RCC 7860 (cell line): Measurements from ENCODE around the gene PIMREG.
A peak's percentile ranks its signal among the peaks of the same experiment; 100 is the strongest.

Experiments
- DNase-seq: peaks from one replicate; pipeline ENCODE4 v3.0.0-alpha.2; 2015; ENCODE audit warnings: low spot score
- FAIRE-seq: peaks from 2 replicates; lab custom pipeline; 2012; peaks lifted over from hg19 to GRCh38; lab: Jason Lieb, UNC

Gene PIMREG, protein sequence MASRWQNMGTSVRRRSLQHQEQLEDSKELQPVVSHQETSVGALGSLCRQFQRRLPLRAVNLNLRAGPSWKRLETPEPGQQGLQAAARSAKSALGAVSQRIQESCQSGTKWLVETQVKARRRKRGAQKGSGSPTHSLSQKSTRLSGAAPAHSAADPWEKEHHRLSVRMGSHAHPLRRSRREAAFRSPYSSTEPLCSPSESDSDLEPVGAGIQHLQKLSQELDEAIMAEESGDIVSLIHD

DNA sequence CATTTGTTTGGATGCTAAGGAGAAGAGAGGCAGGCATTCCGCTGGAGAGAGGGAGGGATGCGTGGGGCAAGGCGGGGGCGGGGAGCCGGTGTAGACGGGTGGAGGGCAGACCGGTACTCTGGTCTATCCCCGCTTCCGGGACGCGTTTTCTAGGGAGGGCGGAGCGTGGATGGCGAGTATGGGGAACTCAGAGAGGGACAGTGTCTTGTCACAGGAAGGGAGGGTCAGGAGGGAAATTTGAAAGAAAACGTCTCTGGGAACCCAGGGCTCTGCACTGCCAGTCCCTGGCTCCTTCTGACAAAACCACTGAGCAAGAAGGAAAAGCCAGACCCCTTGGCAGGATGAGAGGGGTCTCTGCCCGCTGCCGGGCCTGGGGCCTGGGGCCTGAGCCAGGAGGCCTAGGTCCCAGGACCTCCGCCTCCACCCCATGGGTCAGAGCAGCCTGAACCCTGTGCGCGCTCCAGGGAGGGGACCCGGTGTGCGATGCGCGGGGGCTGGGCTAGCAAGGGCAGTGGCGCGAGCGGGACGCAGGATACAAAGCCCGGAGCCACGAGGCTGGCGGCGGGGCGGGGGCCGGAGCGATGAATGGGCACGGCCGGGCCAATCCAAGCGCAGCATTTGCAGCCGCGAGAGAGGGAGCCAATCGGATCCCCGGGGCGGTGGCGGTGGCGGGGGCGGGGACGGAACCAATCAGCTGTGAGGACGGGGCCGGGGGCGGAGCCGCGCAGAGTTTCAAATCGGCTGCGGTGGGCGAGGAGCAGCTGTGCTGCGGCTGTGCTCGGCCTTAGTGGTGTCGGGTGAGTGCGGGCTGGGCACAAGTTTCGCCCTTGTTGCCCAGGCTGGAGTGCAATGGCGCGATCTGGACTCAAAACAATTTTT lies at the start of gene PIMREG:
TSS of gene PIMREG (plus strand) at position 764 of the 879 bp plus-strand sequence. CDS start 656 bp downstream, outside the sequence.
- peak; percentile 66 for FAIRE-seq
- DNase-seq = peak; percentile 82

DNA sequence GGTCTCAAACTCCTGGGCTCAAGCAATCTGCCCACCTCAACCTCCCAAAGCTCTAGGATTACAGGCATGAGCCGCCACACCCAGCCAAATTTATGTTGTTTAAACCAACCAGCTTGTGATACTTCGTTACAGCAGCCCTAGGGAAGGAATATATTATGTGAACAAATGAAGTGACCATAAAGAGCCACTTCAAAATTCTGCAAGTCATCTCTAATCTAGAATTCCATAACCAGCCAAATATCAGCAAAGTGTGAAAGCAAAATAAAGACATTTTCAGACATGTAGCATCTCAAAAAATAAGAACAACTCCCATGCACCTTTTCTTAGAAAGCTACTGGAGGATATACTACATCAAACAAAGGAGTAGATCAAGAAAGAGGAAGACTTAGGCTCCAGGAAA lies 45.3 kb upstream of the PIMREG start:
- FAIRE-seq = no peak
- DNase-seq = no peak

DNA sequence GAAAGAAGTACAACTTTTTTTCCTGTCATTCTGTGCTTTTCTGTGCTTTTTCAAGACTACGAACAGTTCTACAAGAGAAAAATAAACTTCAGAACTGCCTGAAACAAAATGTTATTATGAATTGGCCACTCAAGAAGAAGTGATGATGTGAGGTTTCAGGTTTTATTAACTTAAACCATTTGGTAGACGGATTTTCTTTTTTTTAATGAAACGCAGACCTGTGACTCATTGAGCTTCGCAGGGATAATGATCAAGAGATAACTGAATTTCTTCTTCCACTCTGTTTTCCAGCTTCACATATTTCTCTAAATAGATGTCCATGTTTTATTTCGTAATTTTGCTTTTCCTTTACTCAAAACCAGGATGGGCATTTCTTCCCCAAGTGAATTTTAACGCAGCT lies 42.0 kb upstream of the PIMREG start:
- FAIRE-seq (no peak), DNase-seq (no peak)

DNA sequence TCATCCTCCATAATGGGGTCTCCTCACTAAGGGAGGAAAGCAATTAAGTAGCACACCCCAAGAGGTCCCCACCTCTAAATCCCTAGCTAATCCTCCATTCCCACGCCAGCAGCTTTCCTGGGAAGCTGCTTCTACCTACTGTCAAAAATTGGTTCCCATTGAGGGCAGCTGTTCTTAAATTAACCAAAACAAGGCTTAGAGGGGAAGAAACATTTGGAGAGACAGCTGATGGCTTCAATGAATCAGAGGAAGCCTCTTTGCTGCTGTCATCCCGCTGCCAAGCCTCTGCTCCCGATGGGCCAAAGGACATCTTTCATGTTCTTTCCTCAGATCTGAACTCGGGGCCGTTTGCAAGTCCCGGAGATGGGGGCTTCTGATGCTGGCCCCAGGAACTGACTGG lies 36.0 kb upstream of the PIMREG start:
- FAIRE-seq = no peak

DNA sequence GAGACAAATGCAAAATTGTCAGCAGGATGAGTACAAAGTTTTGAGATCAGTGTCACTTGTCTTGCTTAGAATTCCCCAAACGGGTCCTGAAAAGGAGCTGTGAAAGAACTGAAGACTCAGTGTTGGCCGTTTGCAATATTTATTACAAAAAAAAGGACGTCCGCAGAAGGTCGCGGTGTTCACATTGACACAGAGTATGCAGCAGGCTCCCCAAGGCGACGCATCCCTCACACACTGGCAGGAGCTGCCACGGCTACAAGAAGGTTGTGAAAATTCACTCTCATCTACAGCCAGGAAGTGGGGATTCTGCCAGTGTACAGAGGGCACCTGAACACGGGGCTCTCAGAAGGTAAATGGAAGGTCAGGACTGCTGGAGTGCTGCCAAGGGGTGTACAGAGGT lies 35.5 kb upstream of the PIMREG start:
- FAIRE-seq (no peak), DNase-seq (no peak)

More for the DNA sequence above, 36.0 kb upstream of the PIMREG start:
- DNase-seq = no peak

DNA sequence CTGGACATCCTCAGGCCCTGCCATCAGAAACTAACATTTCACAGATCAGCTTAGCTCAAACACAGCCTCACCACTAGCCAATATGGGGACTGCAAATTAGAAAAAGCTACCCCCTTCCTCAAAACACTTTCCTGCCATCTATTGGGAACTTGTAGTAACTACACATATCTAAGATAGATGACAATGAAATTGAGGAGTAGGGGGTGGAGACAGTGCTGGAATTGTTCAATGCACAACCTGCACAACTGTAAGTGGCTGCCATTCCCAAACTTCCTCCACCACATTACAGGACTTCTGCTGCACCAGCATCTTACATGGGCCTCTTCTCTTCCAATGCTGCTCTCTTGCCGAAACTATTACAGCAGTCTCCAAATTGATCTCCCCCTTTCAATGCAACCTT lies 31.2 kb upstream of the PIMREG start:
- peak; percentile 27 for DNase-seq
- no peak for FAIRE-seq

DNA sequence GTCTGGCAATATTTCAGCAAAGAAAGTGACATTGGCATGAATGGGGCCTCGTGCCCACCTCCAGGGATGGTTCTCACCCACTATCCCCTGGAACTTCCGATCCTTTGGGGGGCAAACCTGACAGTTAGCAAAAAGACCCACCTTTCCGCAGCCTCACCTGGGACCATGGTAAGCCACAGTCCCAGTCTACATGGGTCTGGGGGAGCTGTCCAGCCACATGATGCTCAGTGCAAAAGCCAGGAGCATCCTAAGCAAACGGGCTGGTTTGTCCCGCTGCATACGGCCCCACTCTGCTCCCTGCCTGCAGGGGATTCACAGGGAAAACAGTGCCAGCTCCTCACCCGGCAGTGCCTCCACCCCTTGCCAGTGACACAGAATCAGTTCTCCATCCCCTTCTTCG lies 28.6 kb upstream of the PIMREG start:
- DNase-seq (no peak), FAIRE-seq (no peak)

DNA sequence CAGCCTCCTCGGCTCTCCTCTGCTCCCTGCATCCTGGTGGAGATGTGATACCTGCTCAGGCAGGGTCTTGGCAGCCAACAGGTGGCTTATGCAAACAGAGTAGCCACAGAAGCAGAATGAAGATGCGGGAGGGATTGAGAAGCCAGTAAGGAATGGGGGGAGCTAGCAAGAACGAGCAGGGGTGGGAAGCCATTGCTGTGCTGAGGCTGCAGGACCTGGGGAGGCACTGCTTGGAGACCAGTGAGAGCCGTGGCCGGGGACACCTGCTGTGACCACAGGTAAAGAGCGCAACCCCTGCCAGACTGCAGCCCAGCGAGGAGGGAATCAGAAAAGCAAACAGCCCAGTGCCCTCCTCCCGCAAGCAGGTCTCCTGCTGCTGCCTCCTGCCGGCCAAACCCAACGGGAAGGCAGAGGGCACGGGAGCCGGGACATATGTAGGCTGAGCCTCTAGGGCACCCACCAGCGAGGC lies 24.0 kb upstream of the PIMREG start:
- no peak for DNase-seq

DNA sequence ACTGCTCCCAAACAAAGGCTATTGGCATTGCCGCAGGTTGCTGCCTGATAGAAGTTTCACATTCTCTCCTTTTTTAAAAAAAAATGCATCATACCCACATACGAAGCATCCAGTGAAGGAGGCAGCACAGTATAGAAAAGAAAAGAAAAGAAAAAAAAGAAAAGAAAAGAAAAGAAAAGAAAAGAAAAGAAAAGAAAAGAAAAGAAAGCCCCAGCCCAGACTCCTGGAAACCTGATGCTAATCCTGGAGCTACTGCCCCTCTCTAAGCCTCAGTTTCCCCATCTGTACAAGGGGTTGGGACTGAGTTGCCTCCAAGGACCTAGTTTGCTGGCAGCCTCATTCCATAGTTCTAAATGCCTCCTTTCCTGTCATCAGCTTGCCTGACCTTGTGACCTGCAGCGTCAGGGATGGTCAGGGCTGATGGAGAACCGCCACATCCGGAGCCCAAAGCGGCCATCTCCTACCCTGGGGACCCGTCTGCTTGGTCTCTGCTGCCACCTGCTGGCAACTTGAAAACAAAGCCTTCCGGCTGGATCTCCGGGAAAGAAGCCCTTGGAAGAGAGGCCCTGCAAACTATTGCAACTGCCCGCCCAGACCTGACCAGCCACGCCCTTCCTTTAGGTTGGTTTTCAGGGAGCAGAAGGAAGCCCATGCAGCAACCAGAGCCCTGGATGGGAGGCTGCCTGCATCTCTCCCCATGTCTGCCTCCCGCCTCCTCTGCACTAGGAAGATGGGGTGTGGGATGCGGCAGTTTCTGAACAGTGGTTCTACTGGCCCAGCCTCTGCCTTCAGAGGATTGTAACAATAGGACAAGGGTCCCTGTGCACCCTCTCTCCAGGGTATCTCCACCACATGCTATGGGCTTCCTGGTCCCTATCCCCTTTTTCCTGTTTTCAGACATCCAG lies 22.3 kb upstream of the PIMREG start:
- DNase-seq = peak; percentile 74
- peak; percentile 25 for FAIRE-seq

More for the DNA sequence above, 24.0 kb upstream of the PIMREG start:
- no peak for FAIRE-seq

DNA sequence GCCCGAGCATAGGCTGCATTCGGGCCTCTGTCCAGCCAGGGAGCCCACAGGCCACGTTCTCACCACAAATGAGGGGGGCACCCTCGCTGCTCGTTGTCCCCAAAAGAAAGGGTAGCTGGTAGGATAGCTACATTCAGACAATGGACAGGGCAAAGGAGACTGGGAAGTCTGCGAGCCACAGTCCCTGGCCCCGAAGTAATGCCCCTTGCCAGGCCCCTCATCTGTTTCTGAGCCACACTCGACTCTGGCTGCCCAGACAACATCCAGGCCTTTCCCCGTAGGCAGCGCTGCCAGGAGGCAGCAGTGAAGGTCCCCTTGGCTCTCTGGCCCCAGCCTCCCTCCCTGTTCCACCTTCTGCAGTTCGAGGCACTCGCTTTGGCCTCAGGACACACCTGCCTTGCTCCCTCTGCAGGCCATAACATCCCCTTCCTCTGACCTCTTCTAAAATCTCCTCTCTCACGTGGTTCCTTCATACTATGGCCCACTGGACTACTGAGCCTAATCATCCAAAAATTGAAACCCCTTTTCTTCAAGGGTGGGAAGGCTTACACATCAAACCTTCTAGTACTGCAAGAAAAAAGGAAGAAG lies 21.5 kb upstream of the PIMREG start:
- no peak for DNase-seq
- no peak for FAIRE-seq

DNA sequence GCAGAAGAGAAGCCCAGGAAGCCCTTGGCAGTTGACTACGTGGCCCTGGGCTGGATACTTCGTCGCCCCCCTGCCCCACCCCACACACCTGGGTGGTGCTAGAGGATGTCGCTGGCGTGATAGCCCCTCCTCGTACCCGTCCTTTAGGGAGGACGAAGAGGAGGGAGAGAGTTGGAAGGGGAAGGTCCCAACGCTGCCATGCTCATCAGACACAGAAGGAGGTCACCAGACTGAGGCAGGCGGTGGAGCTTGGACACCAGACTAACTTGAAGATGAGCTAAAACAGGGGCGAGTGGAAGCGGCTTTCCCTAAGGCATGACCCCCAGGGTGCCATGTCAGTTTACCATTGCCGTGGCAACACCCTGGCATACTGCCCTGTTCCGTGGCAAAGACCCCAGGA lies 20.3 kb upstream of the PIMREG start:
- FAIRE-seq (no peak), DNase-seq (no peak)

DNA sequence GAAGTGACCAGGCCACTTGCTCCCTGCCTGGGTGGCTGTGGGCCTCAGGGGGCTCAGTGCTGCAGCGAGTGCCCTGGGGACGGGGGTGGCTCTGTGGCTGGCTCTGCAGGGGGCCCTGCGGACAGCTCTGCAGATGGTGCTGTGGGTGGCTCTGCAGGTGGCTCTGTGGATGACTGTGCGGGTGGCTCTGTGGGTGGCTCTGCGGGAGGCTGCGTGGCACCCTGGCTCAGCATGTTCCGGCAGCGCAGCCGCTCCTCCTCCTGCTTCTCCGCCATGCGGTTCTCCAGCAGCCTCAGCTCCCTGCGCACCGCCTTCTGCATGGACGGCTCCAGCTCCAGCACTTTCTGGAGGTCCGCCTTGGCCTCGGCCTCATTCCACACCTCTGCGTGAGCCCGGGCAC lies 18.8 kb upstream of the PIMREG start:
- DNase-seq (no peak), FAIRE-seq (no peak)

DNA sequence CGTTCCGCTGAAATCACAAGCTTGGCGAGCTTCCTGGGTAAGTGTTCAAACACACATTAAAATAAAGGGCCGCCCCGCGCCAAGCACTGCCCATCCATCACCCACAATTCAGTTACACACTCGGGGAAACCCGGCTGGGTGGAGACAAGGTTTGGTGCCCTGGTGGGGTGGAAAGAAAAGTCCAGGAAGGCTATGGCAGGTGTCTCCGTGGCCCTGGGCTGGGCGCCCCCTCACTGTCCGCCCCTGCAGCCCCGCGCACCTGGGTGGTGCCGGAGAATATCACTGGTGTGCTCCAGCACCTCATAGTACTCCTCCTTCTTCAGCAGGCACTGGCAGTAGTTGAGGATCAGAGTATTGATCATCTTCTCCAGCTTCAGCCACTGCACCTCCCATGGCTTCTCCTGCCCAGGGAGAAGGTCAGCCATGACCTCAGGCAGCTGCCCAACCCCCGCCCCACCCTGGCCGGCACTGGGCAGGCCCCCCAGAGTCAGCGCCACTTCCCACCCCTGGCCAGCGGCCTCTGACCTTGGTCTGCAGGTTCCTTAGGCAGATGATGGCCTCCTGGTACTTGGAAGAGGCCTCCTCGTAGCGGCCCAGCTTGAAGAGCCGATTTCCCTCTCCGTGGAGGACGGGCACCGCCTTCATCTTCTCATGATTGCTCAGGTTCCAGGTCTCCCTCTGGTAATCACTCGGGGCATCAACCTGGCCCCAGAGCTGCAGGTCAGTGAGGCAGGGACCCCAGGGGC lies 17.7 kb upstream of the PIMREG start:
- FAIRE-seq (no peak), DNase-seq (no peak)

DNA sequence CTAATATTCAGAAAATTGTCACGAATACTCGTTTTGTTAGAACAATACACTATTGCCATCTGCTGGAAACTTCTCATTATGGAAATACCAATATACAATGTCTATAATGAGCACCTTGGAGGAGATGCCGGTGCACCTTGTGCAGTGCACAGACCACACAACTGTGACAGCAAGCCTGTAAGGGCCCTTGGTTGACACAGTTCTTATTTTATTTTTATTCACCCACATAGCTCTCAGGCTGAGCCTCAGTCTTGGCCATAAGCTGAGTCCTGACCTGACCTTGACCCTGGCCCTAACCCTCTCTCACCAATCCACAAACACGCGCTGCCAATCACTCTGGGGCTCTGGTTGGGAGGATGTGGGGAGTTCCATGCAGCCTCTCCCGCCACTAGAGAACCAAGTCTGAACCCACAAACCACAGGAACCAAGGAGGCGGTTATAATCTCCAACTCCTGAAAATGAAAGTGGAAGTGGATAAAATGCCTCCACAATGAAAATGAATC lies 16.9 kb upstream of the PIMREG start:
- DNase-seq (peak; percentile 50), FAIRE-seq (peak; percentile 86)

DNA sequence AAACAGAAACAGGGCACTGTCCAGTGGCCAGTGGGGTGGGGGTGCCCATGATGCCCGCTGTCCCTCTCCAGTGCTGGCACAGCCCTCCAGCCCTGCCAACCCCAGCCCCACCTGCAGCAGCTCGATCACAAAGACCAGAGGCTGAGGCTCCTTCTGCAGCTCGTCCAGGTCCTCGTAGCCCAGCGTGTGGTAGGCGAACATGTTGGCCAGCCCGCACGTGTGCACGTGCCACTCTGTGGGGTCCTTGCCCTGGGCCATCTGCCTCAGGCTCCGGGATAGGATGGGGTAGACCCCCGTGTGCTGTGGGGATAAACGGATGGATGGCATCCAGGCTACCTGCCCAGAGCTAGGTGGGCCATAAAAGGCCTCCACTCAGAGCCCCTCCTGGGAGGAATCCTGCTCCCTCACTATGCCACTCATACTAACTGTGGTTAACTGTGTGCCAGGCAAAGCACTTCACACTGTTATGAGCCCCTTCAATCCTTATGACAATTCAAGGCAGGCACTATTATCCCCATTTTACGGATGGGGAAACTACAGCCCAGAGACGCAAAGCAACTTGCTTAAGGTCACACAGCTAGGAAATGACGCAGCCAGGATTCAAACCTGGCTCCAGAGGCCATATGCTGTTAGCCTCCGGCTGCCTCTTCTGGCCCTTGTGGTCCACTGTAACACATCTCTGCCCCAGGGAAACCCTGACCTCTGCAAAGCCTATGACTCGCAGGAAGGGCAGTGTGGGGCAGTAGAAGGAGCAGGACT lies 15.9 kb upstream of the PIMREG start:
- DNase-seq = no peak
- FAIRE-seq = no peak

DNA sequence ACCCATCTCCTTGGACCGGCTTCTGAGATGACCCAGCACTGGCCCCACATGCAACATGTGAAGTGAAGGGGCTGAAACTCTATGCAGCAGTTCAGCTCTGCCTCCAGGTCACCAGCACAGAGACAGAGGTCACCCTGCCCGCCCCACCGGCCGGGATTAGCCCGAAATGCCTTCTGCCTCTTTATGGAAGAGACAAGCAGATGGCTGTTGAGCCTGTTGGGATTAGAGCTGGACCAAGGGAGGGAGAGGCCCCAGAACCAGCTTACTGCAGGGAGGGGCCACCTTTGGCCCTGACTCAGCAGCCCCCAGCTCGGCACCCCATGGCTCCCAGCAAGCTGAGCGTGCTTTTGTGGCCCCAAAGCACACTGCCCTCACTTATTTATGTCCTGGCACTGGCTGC lies 15.0 kb upstream of the PIMREG start:
- DNase-seq = no peak
- no peak for FAIRE-seq

DNA sequence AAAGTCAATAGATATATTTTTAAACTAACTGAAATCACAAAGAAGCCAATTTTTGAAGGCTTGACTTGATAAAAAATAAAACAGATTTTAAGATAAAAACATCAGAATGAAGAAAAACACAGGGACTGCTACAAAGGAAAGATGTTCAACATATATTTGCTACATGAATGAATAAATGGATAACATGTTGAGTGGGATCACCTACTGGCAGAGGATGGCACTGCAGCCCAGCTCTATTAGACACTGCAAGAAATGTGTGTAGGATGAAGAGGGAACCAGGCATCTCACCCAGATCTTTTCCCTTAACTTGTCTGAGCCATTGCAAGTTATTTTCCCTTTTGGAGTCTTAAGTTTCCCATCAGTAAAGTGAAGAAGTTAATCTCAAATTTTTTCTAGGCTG lies 13.5 kb upstream of the PIMREG start:
- no peak for FAIRE-seq
- no peak for DNase-seq

DNA sequence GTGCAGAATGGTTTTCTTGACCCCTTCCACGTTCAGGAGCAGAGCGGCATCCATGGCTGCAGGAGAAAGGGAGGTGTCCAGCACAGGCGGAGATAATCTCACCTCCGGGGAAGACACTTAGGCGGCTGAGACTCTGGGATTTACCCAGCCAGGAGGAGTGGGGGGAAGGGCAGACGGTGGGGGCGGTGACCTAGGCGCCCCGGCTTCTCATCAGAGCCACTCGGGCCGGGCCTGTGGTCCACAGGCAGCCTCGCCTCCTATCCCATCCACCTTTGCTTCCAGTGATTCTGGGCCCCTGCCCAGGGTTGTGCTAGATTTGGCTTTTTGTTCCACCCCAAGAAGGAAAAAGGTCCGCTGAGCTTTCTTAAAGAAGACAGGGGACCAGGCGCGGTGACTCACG lies 9.2 kb upstream of the PIMREG start, which contains the start of gene AIPL1:
TSS of gene AIPL1 (minus strand) at position 71 of the 400 bp plus-strand sequence. CDS start at position 54, 17 bp downstream.
- FAIRE-seq (no peak), DNase-seq (no peak)

DNA sequence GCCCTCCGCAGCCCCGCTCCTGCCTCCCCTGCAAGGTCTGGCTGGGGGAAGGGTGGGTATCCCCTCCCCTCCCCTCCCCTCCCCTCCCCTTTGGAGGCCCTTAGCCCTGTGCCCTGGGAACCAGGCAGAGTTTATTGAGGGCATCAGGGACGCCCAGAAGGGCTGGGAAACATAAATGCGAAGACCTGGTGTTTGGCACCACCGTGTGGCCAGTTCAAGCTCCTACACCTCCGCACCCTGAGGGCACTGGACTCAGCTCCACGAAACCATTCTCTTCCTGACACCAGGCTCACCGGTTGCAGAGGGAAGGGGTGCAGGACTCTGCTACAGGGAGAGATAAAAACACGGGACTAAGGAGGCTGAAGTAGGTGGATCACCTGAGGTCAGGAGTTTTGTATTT lies 8.3 kb upstream of the PIMREG start:
- DNase-seq (peak; percentile 39), FAIRE-seq (no peak)
